PC-9 (cell line): ENCODE data around the gene NTF4. TPM values are rescaled to one million over a fixed set of nuclear protein-coding genes. Genes with fewer than 3 reads are reported as not detected.

ENCODE experiments used
- BruUV-seq: library from RNA; stranded (reverse); fragments of 400-500 nt; replicated peaks from 2 replicates; lab custom pipeline; 2021; lab: Mats Ljungman, UMichigan
- CTCF ChIA-PET: fragments of 300-600 bp; sonication (Branson Sonifier 250); formaldehyde crosslinking; loops from one replicate; lab custom pipeline; 2022; ENCODE audit warnings: antibody characterized with exemption; lab: Charles Lee
- POLR2A ChIA-PET: fragments of 300-600 bp; sonication (Branson Sonifier 250); formaldehyde crosslinking; loops from one replicate; lab custom pipeline; 2022; ENCODE audit warnings: antibody characterized with exemption; ENCODE audit not compliant: unreplicated experiment; lab: Charles Lee
- DNase-seq, 2 experiments: peaks; one replicate each; pipeline versions ENCODE4 v3.0.0 to v3.0.0-alpha.2; 2015 to 2022; ENCODE audit warnings: mixed read lengths in 1 of 2
- H2AFZ ChIP-seq: fragments of 200-600 bp; sonication (generic); 2 replicates; pipeline ENCODE4 v1.8.1; 2017; ENCODE audit warnings: antibody characterized with exemption
- H3F3A ChIP-seq: fragments of 200-600 bp; sonication (generic); 2 replicates; pipeline ENCODE4 v1.8.1; 2017; ENCODE audit warnings: antibody characterized with exemption, mild to moderate bottlenecking, low read depth; ENCODE audit not compliant: insufficient read depth
- H3K27ac ChIP-seq: fragments of 200-600 bp; sonication (generic); 2 replicates; pipeline ENCODE4 v1.6.1; 2016; ENCODE audit warnings: mixed run types
- H3K27me3 ChIP-seq: fragments of 200-600 bp; sonication (generic); 2 replicates; pipeline ENCODE4 v1.6.1; 2016; ENCODE audit warnings: low read depth, mixed run types; ENCODE audit not compliant: insufficient read depth
- H3K36me3 ChIP-seq: fragments of 200-600 bp; sonication (generic); 2 replicates; pipeline ENCODE4 v1.6.1; 2016; ENCODE audit warnings: low read depth, mixed run types
- H3K4me1 ChIP-seq: fragments of 200-600 bp; sonication (generic); replicated peaks from 2 replicates; pipeline ENCODE4 v1.6.1; 2016; ENCODE audit warnings: mixed run types; ENCODE audit not compliant: insufficient read depth
- H3K4me2 ChIP-seq: fragments of 200-600 bp; sonication (generic); 2 replicates; pipeline ENCODE4 v1.6.1; 2017; ENCODE audit warnings: mixed run types
- H3K4me3 ChIP-seq: fragments of 200-600 bp; sonication (generic); 2 replicates; pipeline ENCODE4 v1.6.1; 2016; ENCODE audit warnings: mixed run types
- H3K79me2 ChIP-seq: fragments of 200-600 bp; sonication (generic); 2 replicates; pipeline ENCODE4 v1.6.1; 2017; ENCODE audit warnings: low read depth, mixed run types
- H3K9me2 ChIP-seq: fragments of 200-600 bp; sonication (generic); 2 replicates; pipeline ENCODE4 v1.8.1; 2017; ENCODE audit warnings: mild to moderate bottlenecking; ENCODE audit not compliant: insufficient read depth
- H3K9me3 ChIP-seq: fragments of 200-600 bp; sonication (generic); 2 replicates; pipeline ENCODE4 v1.8.1; 2016; ENCODE audit warnings: low read depth; ENCODE audit not compliant: insufficient read depth
- H4K20me1 ChIP-seq: fragments of 200-600 bp; sonication (generic); 2 replicates; pipeline ENCODE4 v1.8.1; 2017; ENCODE audit not compliant: insufficient read depth
- EZH2 ChIP-seq: fragments of 200-600 bp; sonication (generic); IDR thresholded peaks from 2 replicates; pipeline ENCODE4 v1.8.0; 2017; ENCODE audit warnings: antibody characterized with exemption, low read depth
- intact Hi-C: fragments of 100-400 bp; cut with micrococcal nuclease; formaldehyde crosslinking; loops from one replicate; pipeline ENCODE4 v1.10.0; 2022; ENCODE audit not compliant: unreplicated experiment
- total RNA-seq: library from RNA; stranded (reverse); gene quantifications from 2 replicates; pipeline ENCODE4 v1.2.3, GENCODE V29; 2021
- TF ChIP-seq, protein P1 (sequence below): fragments of 200-600 bp; sonication (generic); conservative IDR thresholded peaks from 2 replicates; pipeline ENCODE4 v1.6.1; 2017; ENCODE audit warnings: mixed run types, antibody characterized with exemption, mild to moderate bottlenecking, moderate library complexity

Gene NTF4
- total RNA-seq, 1 experiment from 2014 or later = 14.0 TPM

DNA sequence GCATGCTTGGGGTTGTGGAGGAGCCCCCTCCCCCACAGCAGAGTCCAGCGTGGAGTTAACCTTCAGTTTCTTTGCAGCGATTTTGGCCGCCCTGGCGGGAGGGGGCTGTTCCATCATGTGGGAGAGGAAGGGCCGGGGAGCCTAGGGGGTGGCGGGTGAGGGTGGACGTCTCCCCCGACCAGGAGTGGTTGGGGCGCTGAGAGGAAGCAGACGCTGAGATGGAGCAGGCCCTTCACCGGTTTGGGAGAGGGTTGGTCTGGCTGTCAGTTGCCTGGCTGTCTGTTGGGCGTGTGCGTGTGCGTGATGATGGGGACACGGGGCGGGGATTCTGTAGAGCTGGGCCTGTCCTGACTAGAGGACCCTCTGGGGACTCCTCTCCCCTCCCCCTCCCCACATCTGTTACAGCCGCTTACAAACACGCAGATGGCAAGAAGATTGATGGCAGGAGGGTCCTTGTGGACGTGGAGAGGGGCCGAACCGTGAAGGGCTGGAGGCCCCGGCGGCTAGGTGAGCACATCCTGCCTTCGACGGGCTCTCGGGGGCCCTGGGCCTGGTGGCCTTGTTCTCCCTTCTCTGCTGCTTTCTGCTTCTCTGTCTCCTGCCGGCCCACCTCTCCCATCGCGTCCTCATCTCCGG is 39.7 kb upstream of the NTF4 start:
- TF ChIP-seq, protein P1, sequence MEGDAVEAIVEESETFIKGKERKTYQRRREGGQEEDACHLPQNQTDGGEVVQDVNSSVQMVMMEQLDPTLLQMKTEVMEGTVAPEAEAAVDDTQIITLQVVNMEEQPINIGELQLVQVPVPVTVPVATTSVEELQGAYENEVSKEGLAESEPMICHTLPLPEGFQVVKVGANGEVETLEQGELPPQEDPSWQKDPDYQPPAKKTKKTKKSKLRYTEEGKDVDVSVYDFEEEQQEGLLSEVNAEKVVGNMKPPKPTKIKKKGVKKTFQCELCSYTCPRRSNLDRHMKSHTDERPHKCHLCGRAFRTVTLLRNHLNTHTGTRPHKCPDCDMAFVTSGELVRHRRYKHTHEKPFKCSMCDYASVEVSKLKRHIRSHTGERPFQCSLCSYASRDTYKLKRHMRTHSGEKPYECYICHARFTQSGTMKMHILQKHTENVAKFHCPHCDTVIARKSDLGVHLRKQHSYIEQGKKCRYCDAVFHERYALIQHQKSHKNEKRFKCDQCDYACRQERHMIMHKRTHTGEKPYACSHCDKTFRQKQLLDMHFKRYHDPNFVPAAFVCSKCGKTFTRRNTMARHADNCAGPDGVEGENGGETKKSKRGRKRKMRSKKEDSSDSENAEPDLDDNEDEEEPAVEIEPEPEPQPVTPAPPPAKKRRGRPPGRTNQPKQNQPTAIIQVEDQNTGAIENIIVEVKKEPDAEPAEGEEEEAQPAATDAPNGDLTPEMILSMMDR = no peak
- TF ChIP-seq EZH2 = no peak
- ChIA-PET POLR2A (interaction anchor here (0.6 kb wide), 1 partner anchor 486 kb away, joined by 3 read pairs; the partner anchor contains the start of gene RPL18), CTCF (interaction anchor here (1.3 to 1.5 kb wide), 2 partner anchors 13 to 95 kb away, joined by 3 read pairs; no protein-coding TSS in a partner anchor)
- no peaks in the 10 kb centered on the region for H3K9me3 ChIP-seq
- no TSS peak for BruUV-seq
- H3K79me2 ChIP-seq = 0 out of 2 replicates have a peak, but pooled peaks cover 15% of the 10 kb centered on the region
- no peaks in the 10 kb centered on the region for H3K4me1 ChIP-seq
- peaks cover 55% of the 10 kb centered on the region for H3F3A ChIP-seq
- intact Hi-C loops = no loop called here
- H3K4me3 ChIP-seq = no peak overlapping the region
- H3K36me3 ChIP-seq = peaks cover 44% of the 10 kb centered on the region
- no peak for DNase-seq
- no peak overlapping the region for H3K4me2 ChIP-seq
- no peaks in the 10 kb centered on the region for H3K9me2 ChIP-seq
- H2AFZ ChIP-seq = no peak overlapping the region
- no peaks in the 10 kb centered on the region for H3K27me3 ChIP-seq
- peaks cover 77% of the 10 kb centered on the region for H4K20me1 ChIP-seq
- no peak overlapping the region for H3K27ac ChIP-seq

DNA sequence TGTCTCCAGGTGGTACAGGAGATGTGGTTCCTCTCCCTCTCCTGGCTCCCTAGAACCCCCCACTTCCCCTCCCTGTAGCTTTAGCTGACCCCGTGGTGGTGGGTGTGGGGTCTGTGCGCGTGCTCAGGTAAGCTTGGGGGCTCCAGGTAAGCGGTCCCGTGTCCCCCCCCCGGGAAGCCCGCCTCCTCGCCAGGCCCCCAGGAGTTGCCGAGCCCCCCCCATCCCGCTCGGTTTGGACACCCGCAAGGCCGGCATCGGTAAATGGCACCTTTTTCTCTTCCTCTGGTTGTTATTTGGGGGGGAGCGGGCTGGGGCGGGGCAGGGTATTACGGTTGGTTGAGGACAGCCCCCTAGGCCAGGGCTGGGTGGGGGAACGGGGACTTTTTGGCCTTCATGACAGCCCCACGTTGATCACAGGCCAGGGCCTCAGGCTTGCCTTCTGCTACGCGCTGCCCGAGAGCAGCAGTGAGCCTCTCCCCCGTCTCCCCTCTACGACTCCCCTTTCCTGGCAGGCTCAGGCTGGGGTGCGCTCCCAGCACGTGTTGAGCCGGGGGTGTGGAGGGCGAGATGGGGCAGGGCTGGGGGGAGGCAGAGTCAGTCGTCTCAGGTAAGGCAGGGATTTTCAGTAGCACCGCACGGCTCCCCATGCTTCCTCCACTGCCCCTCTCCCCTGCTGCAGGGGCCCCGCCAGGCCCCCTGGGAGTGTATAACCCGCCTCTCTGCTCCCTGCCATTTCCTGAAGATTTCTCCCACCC is 38.9 kb upstream of the NTF4 start:
- no peak for DNase-seq
- H3F3A ChIP-seq = peaks cover 54% of the 10 kb centered on the region
- no peak overlapping the region for H2AFZ ChIP-seq
- intact Hi-C loops = no loop called here
- peaks cover 23% of the 10 kb centered on the region for H3K79me2 ChIP-seq
- CTCF ChIA-PET = no interaction called here
- no TSS peak for BruUV-seq
- no peaks in the 10 kb centered on the region for H3K9me3 ChIP-seq
- H3K9me2 ChIP-seq = no peaks in the 10 kb centered on the region
- H3K27me3 ChIP-seq = no peaks in the 10 kb centered on the region
- peaks cover 53% of the 10 kb centered on the region for H3K36me3 ChIP-seq
- no peak overlapping the region for H3K4me3 ChIP-seq
- no peak overlapping the region for H3K27ac ChIP-seq
- peaks cover 82% of the 10 kb centered on the region for H4K20me1 ChIP-seq
- POLR2A ChIA-PET = no interaction called here
- no peak overlapping the region for H3K4me2 ChIP-seq
- no peaks in the 10 kb centered on the region for H3K4me1 ChIP-seq
- TF ChIP-seq, protein P1 = no peak
- no peak for TF ChIP-seq EZH2

GRCh38 chr19:49102303-49102702 is 37.7 kb upstream of the NTF4 start:
- Histone ChIP-seq H3K36me3 (peaks cover 53% of the 10 kb centered on the region), H4K20me1 (peaks cover 89% of the 10 kb centered on the region), H3K4me2 (no peak overlapping the region)

More at GRCh38 chr19:49102303-49102702, 37.7 kb upstream of the NTF4 start:
- intact Hi-C loops = no loop called here
- DNase-seq = peak in 1 of 2 experiments; percentile 6
- no peak overlapping the region for H3K4me3 ChIP-seq
- H3F3A ChIP-seq = peaks cover 57% of the 10 kb centered on the region
- no peaks in the 10 kb centered on the region for H3K9me2 ChIP-seq
- H3K79me2 ChIP-seq = peaks cover 30% of the 10 kb centered on the region
- TF ChIP-seq, protein P1 = no peak
- no peak for TF ChIP-seq EZH2
- no peak overlapping the region for H2AFZ ChIP-seq
- H3K4me1 ChIP-seq = no peaks in the 10 kb centered on the region; the same call in 1 of the 2 replicates
- ChIA-PET CTCF (no interaction called here), POLR2A (no interaction called here)
- no peaks in the 10 kb centered on the region for H3K27me3 ChIP-seq
- H3K27ac ChIP-seq = no peak overlapping the region
- no TSS peak for BruUV-seq
- H3K9me3 ChIP-seq = no peaks in the 10 kb centered on the region
